Vagina (tissue), 2 donors: Measurements from ENCODE around the gene L1CAM.

Experiments used
- CTCF ChIP-seq, 3 experiments: fragments of 450-650 bp in 2 of 3; fragments of 200-600 bp in 1 of 3; sonication (generic) in 1 of 3; IDR thresholded peaks; one replicate each; pipeline ENCODE4 v1.5.1; 2017 to 2019; ENCODE audit warnings: antibody characterized with exemption in 3 of 3, mild to moderate bottlenecking in 2 of 3, moderate library complexity in 2 of 3
- POLR2A ChIP-seq, 2 donors: fragments of 450-650 bp; IDR thresholded peaks; one replicate each; pipeline ENCODE4 v1.6.1; 2017; ENCODE audit warnings: antibody characterized with exemption in 2 of 2, mild to moderate bottlenecking in 2 of 2, moderate library complexity in 2 of 2
- POLR2AphosphoS5 ChIP-seq, 2 donors: sonication (generic); formaldehyde crosslinking; IDR thresholded peaks; one replicate each; pipeline ENCODE4 v1.9.0; 2017; ENCODE audit warnings: antibody characterized with exemption in 2 of 2, mild to moderate bottlenecking in 2 of 2, low read depth in 1 of 2; ENCODE audit not compliant: insufficient read depth in 1 of 2

GRCh38 chrX:153934762-153935325 lies 48.9 kb upstream of the L1CAM start, which contains the start of gene NAA10:
- TF ChIP-seq POLR2A (IDR thresholded peaks at IDR 0.05) (no peak), CTCF (IDR thresholded peaks at IDR 0.05) (no peak), POLR2AphosphoS5 (IDR thresholded peaks at IDR 0.05; ENCODE audit: insufficient read depth in 1 of 2, low read depth in 1 of 2) (no peak)
